ENCODE measurements around the gene KBTBD12.

DNA sequence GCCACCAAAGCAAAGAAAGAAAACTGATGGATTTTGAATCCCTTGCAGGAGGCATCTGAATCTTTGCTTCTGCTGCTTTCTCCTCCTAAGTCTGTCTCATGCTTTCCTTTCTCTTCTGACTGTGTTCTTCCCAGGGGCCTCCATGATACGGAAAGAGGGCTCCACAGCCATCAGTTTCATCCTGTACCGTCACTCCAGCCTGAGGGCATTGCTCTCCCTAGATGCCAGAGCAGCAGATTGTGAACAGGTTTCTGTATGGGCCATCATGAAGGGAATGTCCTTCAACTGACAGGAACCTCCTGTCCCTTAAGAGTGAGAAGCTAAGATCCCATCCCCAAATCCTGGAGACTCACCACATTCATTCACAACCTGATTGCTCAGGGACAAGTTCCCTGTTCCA is 59.2 kb downstream of the KBTBD12 start:
- TF ChIP-seq POLR2A (IDR thresholded peaks at IDR 0.05; ENCODE audit: extremely low read depth, insufficient read length) = no peak
- TF ChIP-seq, protein P1, sequence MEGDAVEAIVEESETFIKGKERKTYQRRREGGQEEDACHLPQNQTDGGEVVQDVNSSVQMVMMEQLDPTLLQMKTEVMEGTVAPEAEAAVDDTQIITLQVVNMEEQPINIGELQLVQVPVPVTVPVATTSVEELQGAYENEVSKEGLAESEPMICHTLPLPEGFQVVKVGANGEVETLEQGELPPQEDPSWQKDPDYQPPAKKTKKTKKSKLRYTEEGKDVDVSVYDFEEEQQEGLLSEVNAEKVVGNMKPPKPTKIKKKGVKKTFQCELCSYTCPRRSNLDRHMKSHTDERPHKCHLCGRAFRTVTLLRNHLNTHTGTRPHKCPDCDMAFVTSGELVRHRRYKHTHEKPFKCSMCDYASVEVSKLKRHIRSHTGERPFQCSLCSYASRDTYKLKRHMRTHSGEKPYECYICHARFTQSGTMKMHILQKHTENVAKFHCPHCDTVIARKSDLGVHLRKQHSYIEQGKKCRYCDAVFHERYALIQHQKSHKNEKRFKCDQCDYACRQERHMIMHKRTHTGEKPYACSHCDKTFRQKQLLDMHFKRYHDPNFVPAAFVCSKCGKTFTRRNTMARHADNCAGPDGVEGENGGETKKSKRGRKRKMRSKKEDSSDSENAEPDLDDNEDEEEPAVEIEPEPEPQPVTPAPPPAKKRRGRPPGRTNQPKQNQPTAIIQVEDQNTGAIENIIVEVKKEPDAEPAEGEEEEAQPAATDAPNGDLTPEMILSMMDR (IDR thresholded peaks at IDR 0.05; ENCODE audit: low read depth, low read length) = no peak

Measured in NB4 (cell line).